Measurements from ENCODE around the gene DAGLB.
"Not testable (repeated sequence)": the region's sequence is repeated elsewhere in the genome, so short reads cannot be mapped to it uniquely, and the experiment has no call there.

The DAGLB gene

DNA sequence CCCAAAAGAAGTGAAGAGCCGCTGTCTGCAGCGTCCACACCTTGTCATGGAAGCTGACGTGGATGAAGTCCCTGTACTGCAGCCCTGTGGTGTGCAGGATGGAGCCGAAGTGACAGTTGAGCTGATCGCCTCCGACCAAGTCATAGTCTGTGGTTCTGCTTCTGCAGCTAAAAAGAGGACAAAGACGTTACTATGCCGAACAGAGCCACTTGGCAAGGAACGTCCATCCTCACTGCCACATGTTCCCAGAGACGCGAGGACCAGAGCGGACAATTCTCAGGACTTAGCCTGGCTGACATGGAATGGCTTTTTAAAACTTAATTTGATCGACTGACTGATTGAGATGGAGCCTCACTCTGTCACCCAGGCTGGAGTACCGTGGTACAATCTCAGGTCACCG is 21.8 kb downstream of the DAGLB start:
- no peak for DNase-seq

DNA sequence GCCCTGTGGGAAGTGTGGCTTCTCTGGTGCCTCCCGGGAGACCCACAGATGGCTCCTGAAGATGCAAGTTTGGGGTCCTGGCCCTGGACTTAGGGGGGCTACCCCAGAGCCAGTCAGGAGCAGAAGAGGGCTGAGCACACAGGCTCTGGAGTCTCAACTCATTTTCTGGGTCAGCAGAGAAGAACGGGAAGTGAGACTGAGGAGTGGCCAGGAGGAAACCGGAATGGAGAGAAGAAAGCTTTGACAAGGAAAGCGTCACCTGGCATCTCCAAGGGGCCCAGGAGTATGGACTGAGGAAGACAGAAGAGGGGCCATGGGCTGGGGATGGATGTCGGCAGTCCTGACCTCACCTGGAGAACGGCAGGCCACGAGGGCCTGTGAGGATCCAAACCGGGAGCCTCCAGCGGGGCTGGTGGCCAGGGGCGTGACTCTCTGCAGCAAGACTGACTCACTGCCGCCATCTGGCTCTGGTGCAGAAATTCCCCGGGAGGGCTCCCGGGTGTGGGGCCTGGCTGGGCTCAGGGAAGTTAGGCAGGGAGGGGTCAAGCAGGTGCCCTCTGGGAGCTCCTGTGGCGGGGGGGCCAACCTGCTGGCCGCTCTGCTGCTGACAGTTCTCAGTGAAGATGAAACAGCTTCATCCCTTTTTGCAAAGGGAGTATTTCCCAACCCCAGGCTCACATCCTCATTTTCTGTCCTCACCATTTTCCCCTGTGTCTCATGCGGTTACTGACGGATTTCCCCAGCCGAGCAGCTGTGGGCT is 23.6 kb downstream of the DAGLB start:
- no peak for DNase-seq

DNA sequence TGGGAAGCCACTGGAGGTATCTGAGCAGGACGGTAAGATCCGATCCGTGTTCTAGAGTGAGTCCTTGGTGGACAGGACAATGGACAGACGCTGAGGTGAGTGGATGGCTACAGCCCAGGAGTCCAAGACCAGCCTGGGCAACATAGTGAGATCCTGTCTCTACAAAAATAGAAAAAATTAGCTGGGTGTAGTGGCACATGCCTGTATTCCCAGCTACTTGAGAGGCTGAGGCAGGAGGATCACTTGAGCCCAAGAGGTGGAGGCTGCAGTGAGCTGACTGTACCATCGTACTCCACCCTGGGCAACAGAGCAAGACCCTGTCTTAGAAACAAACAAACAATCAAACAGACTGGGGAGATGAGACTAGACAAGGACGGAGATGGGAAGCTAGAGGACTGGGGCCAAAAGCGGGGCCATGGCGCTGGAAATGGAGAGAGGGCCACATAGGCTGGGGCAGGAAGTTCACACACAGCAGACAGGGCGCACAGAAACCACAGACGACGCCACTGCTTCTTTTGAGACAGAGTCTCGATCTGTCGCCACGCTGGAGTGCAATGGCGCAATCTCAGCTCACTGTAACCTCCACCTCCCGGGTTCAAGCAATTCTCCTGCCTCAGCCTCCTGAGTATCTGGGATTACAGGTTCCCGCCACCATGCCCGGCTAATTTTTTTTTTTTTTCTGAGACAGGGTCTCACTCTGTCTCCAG is 24.7 kb downstream of the DAGLB start:
- no peak for DNase-seq

GRCh38 chr7:6422095-6422494 is 25.7 kb downstream of the DAGLB start:
- DNase-seq: no peak

DNA sequence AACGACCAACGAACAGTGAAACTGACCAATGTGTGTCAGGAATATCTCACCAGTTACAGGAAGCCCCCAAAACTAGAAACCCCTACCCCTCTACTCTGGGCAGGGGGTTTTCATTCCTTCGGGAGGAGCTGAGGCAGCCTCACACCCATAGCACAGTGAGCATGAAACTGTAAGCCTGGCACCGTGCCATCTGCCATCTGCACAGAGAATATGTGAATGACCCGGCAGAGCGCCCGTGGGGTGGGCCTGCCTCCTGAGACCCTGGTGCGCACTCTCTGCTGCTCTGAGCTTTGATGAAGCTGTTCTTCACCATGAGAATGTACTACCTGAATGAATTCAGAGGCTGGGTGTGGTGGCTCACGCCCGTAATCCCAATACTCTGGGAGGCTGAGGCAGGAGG is 27.1 kb downstream of the DAGLB start:
- DNase-seq: no peak

- no peak for DNase-seq
Measured at GRCh38 chr7:6419310-6419773, 28.4 kb downstream of the DAGLB start.

- no peak for DNase-seq
Measured at GRCh38 chr7:6417408-6417807, 30.3 kb downstream of the DAGLB start.

- DNase-seq: no peak
Measured at GRCh38 chr7:6416516-6417145, 31.1 kb downstream of the DAGLB start.

DNA sequence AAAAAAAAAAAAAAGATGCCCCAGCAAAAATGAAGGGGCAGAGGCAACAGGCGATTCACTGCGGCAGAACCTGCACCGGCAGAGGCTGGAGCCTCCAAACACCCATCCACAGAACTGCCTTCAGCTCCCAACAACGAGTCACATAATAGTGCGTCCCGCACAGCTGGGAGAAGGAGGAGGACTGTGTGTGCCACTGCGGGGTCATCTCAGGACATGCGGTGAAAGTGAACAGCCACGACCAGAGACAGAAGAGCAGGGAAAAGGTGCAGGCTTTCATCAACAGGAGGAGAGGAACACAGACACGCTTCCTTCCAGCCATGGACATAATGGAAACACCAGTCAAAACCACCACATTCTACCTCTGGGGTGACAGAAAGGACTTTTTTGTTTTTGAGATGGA is 34.1 kb downstream of the DAGLB start:
- DNase-seq: no peak

DNA sequence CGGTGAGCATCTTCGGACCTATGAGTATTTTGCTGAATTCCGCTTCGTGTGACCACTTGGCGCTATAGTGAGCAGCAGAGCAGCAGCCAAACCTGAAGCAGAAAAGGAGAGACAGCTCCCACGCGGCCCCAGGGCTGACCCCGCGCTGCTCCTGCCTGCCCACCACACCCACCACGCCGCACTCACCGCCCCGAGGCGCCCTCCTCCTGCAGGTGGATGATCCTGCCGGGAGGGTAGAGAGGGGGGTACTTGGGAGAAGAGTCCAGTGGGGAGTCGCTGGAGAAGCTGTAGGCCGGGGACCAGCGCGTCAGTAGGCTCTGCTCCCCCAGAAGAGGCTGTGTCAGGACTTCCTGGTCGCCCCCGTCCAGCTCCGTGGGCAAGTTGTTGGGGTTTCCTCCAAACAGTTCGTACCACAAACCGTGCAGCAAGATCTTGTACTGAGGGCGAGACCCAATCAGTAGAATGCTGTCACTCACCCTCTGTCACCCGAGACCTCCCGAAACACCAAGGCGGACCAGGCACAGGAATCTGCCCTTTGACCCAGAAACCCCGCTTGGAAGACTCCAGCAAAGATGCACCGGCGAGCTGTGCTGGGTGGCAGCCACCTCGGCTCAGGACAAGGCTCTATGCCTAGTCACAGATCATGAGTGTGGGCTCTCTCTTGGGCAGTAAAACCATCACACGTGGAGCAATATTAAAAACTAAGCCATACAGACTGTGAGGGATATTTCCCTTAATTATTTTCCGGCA is 37.6 kb downstream of the DAGLB start:
- no peak for DNase-seq

DNA sequence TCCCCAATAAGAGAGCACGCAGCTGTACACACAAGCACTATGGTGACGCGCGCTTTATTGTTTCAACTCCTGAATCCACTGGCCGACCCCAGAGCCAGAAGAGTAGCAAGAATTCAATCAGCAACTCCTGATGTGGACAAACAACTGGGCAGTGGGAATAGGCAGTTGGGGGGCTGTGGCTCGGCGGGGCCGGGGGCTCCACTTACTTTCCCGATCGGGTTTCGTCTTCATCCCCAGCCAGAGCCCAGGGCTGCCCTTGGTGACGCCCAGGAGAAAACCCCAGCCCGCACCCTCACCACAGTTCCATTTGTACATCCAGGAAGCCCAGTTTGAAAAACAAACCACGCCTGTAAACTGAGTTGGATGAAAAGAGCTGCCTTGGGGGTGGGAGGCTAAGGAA is 38.7 kb downstream of the DAGLB start:
- DNase-seq: no peak

DNA sequence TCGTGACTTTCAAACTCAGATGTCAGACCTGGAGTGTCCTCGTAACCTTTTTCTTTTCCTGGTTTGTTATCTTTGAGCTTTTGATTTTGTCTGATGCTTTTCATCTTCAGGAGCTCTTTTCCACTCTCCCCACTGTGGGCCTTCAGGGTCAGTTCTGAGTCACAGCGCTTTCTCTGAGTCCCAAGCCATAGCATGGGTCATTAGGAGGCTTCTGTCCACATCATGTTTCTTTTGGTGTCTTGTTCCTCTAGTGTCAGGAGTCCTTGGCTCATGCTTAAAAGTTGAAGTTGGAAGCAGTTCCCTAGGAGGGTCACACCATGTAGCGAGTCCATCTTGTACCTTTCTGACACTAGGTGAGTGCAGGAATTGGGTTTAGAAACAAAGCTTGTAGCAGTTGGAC is 40.3 kb downstream of the DAGLB start:
- DNase-seq: no peak

DNA sequence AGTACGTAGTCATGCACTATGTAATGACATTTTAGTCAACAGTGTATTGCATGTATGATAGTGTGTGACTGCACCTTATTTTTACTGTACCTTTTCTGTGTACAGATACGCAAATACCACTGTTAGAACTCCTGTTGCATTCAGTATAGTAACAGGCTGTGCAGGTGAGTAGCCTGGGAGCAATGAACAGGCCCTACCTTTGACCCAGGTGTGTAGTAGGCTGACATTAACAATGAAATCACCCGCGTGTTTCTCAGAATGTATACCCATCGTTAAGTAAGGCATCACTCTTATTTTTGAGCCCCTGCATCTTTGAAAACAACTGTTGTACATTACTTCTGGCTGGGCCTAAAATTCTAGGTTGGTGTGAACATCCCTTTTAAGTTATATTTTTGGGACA is 41.6 kb downstream of the DAGLB start:
- no peak for DNase-seq

GRCh38 chr7:6403907-6404306 is 43.8 kb downstream of the DAGLB start:
- DNase-seq: no peak

- DNase-seq: no peak
Measured at GRCh38 chr7:6402741-6403140, 45.0 kb downstream of the DAGLB start.

DNA sequence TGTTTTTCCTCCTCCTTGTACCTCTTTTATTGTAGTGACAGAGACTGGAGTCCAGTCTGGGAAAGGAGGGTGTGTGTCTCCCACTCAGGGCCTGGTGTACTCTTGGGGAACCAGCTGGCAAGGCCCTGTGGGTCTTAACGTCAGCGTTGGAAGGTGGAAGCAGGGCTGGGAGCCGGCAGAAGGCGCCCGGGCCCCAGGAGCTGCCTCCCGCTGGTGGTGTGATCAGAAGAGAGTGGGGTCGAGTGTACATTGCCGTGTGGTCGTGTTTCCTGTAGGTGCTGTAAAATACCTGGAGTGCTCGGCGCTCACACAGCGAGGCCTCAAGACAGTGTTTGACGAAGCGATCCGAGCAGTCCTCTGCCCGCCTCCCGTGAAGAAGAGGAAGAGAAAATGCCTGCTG is 45.7 kb downstream of the DAGLB start:
- no peak for DNase-seq

DNA sequence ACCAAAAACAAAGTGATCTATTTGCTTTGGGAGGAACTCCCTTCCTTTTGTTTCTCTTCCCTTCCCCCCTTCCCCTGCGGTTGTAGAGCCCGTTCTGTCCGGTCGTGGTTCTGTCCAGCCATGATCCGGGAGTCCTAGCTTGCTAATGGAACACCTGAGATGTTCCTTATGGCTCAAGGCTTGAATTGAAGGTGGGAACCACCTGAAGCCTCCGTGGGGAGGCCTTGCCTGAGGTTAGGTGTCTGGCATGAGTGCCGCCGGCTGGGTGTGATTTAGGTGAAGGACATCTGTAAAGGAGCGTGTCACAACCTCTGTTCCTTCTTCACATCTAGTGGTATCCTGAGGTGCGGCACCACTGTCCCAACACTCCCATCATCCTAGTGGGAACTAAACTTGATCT is 46.2 kb downstream of the DAGLB start:
- DNase-seq: no peak

DNA sequence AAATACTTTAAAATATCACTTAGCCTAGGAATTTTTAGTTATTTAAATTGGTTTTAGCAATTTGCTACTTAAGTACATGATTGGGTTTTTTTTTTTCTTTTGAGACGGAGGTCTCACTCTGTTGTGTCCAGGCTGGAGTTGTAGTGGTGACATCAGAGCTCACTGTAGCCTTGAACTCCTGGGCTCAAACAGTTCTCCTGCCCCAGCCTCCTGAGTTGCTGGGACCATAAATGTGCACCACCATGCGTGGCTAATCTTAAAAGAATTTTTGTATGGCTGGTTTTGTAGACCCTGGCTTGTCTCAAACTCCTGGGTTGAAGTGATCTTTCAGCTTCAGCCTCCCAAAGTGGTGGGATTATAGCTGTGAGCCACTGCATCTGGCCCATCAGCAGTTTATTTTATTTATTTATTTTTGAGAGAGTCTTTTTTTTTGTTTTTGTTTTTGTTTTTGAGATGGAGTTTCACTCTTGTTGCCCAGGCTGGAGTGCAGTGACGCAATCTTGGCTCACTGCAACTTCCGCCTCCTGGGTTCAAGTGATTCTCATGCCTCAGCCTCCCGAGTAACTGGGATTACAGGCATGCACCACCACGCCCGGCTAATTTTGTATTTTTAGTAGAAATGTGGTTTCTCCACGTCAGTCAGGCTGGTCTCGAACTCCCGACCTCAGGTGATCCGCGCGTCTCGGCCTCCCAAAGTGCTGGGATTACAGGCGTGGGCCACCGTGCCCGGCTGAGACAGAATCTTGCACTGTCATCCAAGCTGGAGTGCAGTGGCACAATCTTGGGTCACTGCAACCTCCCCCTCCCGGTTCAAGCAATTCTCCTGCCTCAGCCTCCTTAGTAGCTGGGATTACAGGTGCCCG is 47.3 kb downstream of the DAGLB start:
- not testable (repeated sequence) for DNase-seq

GRCh38 chr7:6399351-6399750 is 48.4 kb downstream of the DAGLB start:
- DNase-seq: no peak

DNA sequence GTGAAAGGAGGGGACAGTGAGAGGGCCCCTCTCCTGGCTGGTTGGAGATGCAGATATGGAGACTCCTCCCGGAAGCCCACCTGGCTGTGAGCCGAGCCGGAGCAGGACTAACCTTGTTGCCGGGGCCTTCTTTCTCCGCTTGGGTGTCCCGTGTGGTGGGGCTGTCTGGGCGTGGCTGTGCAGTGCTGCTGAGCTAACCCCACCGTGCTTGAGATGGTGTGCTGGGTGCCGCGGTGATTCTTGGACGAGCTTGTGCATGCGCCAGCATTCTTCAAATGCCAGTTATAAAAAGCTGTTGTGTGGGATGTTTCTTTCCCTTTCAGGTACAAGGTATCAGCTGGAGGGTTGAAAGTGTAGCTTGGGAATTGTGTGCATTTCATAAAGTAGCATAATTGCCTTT is 48.8 kb downstream of the DAGLB start:
- DNase-seq: no peak

- not testable (repeated sequence) for DNase-seq
Measured at GRCh38 chr7:6397759-6398495, 49.8 kb downstream of the DAGLB start.
